HG03103 (cell line): Measurements from ENCODE around the gene CHRNB4.

Experiments used
- ATAC-seq: cut with Tn5 transposase; IDR thresholded peaks from one replicate; pipeline ENCODE4 v1.9.1; 2021; ENCODE audit warnings: low read depth; ENCODE audit not compliant: unreplicated experiment

Gene CHRNB4

GRCh38 chr15:78671626-78672211, 30.7 kb upstream of the CHRNB4 start:
- no peak for ATAC-seq

DNA sequence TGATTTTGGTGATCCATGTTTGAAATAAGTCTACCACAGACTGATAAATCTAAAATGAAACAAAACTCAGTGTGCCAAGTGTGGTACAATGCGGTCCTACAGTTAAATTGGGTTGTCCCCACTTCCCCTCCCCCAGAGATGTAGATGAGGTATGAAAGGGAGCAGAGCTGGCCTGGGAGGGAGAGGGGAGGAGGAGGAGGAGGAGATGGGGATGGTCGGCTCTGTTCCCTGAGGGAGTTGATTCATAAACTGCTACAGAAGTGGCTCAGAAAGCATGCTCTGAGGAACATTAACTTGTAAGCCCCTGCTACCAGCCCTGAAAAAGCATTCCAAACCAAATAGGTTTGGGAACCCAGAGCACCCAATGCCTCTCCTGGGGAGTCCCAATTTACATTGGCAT, 28.0 kb upstream of the CHRNB4 start:
- no peak for ATAC-seq

DNA sequence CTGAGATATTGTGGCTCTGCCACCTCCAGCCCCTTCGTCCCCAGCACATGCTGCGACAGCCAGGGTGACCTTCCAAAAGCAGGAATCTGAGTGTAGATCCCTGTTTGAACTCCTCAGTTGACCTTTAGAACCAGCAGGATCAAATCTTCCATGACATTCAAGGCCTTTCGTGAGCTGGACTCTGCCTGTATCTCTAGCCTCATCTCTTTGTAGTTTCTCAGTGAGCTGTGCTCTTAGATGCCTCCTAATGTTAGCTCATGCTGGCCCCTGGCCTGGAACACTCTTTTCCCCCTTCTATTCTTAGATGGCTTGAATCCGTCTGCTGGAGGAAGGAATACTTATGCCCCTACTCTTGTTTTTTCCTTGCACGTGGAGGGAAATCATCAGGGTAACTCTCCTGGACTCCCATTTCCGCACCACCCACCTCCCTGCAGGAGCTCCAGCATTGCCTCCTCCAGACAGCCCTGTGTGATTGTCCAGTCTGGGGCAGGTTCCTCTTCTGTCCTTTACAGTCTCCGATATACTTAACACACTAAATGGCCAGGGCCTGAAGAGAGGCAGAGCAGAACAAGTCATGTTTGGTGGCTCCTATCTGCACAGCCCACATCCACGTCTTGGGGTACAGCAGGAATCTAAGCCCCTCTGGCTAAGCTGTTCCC, 26.7 kb upstream of the CHRNB4 start:
- ATAC-seq: no peak

DNA sequence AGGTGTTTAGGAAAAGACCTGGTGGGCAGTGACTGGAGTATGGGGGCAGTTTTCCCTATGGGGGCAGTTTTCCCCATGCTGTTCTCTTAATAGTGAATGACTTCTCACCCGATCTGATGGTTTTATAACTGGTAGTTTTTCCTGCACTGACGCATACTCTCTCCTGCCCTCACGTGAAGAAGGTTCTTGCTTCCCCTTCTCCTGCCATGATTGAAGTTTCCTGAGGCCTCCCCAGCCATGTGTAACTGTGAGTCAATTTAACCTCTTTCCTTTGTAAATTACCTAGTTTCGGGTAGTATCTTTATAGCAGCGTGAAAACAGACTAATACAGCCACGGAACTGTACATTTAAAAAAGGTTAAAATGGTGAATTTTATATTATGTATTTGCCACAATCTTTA, 25.0 kb upstream of the CHRNB4 start:
- ATAC-seq: no peak

- no peak for ATAC-seq
These were observed 22.7 kb upstream of the CHRNB4 start for GRCh38 chr15:78663703-78664102.

DNA sequence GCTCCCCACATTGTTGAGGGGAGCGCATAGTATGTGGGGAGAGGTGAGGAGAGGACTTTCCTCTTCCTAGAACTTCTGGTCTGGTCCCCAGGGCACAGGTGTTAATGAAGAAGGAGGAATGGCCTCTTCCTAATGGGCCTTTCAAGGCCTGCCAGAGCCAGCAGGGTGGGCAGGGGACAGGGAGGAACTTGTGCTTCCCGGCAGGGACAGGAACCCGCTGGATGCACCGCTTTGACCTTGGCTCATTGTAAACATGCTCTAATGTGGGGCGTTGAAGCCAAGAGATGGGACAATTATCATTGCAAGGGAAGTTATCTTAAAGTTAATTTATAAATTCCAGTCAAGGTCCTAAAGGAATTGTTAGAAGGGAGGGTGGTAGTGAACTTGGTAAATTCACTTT, 21.0 kb upstream of the CHRNB4 start:
- no peak for ATAC-seq

GRCh38 chr15:78661001-78661400, 20.0 kb upstream of the CHRNB4 start:
- no peak for ATAC-seq

DNA sequence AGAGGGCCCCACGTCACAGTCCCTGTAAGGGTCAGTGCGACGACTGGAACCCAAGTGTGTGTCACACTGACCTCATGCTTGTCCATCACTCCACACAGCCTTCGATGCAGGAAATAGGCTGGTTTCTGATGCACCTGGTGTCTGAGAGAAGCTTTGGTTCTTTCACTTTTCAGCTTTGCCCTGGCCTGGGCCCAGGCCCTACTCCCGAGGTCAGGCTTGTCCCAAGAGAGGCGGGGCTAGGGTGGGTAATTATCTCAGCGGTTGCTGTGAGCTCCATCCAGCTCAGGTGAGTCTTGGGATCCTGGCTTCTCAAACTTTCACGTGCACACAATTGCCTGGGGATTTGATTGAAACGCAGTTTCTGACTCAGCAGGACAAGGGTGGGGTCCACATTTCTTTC, 19.6 kb upstream of the CHRNB4 start:
- no peak for ATAC-seq

- ATAC-seq: no peak
These were observed 17.8 kb upstream of the CHRNB4 start for GRCh38 chr15:78658823-78659222.

DNA sequence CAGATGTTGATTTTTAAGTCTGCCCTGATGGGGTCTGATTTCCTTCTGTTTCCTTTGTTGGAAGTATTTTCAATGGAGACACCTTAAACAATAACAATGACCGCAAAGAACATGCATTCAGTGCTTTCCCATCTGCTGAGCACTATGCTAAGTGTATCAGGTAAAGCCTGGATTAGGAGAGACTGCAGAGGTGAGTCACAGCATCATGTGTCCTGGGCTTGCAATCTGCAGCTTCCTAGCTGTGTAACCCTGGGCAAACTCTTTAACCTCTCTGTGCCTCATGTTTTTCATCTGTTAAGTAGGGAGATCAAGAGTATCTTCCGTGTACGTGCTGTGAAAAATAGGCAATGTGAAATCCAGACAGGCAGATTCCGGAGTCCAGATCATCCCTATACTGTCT, 13.3 kb upstream of the CHRNB4 start:
- ATAC-seq: no peak

DNA sequence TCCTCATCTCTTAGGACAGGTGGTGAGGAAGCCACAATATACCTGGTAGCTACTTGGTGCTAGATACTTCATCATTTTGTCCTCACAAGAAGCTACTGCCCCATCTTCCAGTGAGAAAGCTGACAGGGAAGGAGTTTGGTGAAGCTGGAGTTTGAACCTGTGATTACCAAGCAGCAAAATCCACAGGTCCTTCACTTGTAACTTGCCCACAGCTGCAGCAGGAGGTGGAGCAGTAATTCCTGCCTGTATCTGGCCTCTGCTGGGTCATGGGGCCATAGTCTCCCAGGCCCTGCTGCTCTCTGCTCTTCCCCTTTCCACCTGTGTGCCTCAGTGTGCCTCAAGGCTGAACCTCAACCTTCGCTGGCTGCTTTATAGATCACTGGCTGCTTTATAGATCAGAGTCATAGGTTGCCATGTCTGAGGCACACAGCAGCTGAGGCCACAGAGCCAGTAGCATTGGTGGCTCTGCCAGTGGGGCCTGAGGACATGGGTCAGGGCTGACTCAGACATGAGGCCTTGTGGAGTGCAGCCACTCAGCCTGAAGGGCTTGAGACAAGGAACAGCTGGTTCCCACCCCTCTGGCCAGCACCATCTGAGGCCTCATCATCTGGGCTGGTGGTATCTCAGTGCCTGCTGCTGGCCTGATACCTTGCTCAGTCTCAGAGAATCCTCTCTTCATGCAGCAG, 11.1 kb upstream of the CHRNB4 start:
- ATAC-seq: no peak

GRCh38 chr15:78651007-78651406, 10.0 kb upstream of the CHRNB4 start:
- ATAC-seq: no peak

DNA sequence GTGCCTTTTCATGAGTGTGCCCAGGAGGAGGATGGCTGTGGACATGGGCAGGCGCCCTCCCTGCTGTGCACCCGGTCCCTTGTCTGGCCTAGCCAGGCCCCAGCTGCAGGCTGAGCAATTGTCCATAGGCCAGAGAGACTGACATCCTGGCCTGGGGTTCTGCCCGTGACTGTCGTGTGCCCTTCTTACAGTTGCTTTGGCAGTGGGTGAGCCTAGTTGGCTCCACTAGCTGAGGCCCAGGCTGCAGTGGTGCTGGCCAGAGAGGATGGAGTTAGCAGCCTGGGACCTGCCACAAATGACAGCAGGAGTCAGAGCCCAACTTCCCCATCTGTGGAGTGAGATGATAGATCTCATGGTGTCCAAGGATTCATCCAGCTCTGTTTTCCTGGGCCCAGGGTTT, 9.0 kb upstream of the CHRNB4 start:
- ATAC-seq: no peak

GRCh38 chr15:78645009-78645408, 4.0 kb upstream of the CHRNB4 start:
- no peak for ATAC-seq

GRCh38 chr15:78642331-78642730, 1.3 kb upstream of the CHRNB4 start:
- no peak for ATAC-seq

DNA sequence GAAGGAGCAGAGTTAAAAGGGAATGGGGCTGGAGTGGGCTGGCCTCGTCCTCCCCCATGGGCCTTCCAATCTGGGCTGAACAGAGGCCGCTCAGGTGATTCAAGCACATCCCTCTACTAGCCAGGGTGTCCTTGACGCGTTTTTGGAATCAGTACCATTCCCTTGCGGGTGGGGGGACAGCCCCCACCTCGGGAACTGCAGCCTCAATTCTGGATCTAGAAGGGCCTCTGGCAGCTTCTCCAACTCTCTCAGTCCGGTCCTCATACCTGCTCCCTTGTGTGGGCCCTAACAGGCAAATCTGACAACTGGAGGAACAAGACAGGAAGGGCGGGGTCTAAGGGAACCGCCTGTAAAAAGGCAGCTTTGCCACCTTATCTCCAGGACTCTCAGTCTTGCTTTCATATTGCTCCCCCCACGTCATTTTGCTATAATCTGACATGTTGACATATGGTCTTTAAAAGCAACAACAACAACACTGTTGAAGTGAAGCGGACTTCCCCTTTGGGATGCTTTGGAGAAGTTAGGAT, 802 bp upstream of the CHRNB4 start:
- ATAC-seq: no peak

GRCh38 chr15:78640527-78641101, 396 bp downstream of the CHRNB4 start:
- ATAC-seq: no peak

DNA sequence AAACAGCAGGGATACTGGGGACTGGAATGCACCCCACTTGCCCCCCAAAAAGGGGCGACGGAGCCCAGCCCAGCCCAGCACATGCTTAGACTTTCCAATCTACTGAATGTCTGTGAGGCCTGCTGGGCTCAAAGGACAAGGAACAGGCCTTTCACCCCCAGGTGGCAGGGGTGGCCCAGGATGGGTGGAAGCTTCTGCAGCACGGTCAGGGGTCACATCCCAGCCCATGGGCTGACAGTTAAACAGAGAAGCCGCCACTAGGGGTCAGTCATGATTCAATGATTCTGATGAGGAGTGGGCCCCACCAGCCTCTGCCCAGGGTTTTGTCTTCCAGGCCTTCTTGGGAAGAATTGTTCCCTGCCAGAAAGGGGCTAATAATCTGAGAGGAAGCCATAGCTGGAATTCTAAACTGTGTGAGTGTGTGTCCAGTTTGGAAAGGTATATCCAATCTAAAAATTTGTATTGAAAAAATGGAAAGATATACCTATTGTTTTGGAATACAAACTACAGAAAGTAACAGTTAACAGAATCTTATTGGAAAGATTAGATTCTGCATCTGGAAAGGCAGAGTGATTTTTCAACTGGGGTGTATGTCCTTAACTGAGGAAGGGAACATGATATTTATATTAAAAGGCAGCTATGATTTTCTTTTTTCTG, 2.2 kb downstream of the CHRNB4 start:
- no peak for ATAC-seq

- no peak for ATAC-seq
These were observed 3.1 kb downstream of the CHRNB4 start for GRCh38 chr15:78637776-78638435.

GRCh38 chr15:78636378-78636859, 4.6 kb downstream of the CHRNB4 start:
- ATAC-seq: no peak
